Measurements from ENCODE around the gene CCDC110. TPM values are rescaled to one million over a fixed set of nuclear protein-coding genes. Genes with fewer than 3 reads are reported as not detected.

CCDC110 gene
- total RNA-seq, 2 donors from 2014 or later: 1.7 to 3.9 TPM

GRCh38 chr4:185472103-185472542 lies 590 bp upstream of the CCDC110 start:
- DNase-seq (ENCODE audit: low spot score): no peak
- peak overlapping the region in 1 of 2 donors; percentile 78 for H3K27ac ChIP-seq
- no peak for TF ChIP-seq CTCF (IDR thresholded peaks at IDR 0.05)

GRCh38 chr4:185470501-185471195 lies 885 bp downstream of the CCDC110 start:
- peaks cover 0 to 4% of the 10 kb centered on the region in 2 donors for H3K4me1 ChIP-seq
- TF ChIP-seq CTCF (IDR thresholded peaks at IDR 0.05): no peak
- peak overlapping the region; percentile 53 to 66 for H3K4me3 ChIP-seq
- H3K9me3 ChIP-seq: no peaks in the 10 kb centered on the region
- peak overlapping the region; percentile 63 for H3K27ac ChIP-seq
- no peaks in the 10 kb centered on the region for H3K36me3 ChIP-seq
- DNase-seq (ENCODE audit: low spot score): peak; percentile 67
- H3K27me3 ChIP-seq: no peaks in the 10 kb centered on the region

More at GRCh38 chr4:185472103-185472542, 590 bp upstream of the CCDC110 start:
- Histone ChIP-seq H3K9me3 (no peaks in the 10 kb centered on the region), H3K36me3 (no peaks in the 10 kb centered on the region), H3K27me3 (no peaks in the 10 kb centered on the region), H3K4me3 (peak overlapping the region; percentile 72 to 78), H3K4me1 (peaks cover 0 to 4% of the 10 kb centered on the region in 2 donors)

GRCh38 chr4:185469580-185470154 lies 1.9 kb downstream of the CCDC110 start:
- Histone ChIP-seq H3K4me1 (peaks cover 0 to 4% of the 10 kb centered on the region in 2 donors), H3K9me3 (no peaks in the 10 kb centered on the region), H3K27me3 (no peaks in the 10 kb centered on the region), H3K4me3 (no peak overlapping the region), H3K27ac (no peak overlapping the region), H3K36me3 (no peaks in the 10 kb centered on the region)
- no peak for DNase-seq (ENCODE audit: low spot score)
- no peak for TF ChIP-seq CTCF (IDR thresholded peaks at IDR 0.05)

- TF ChIP-seq CTCF (IDR thresholded peaks at IDR 0.05): no peak
These were observed 2.5 kb downstream of the CCDC110 start for GRCh38 chr4:185468999-185469398.

GRCh38 chr4:185467991-185468390 lies 3.5 kb downstream of the CCDC110 start:
- no peak for TF ChIP-seq CTCF (IDR thresholded peaks at IDR 0.05)
- H3K4me1 ChIP-seq: peaks cover 0 to 4% of the 10 kb centered on the region in 2 donors
- DNase-seq (ENCODE audit: low spot score): no peak
- no peaks in the 10 kb centered on the region for H3K36me3 ChIP-seq
- no peaks in the 10 kb centered on the region for H3K9me3 ChIP-seq
- no peaks in the 10 kb centered on the region for H3K27me3 ChIP-seq
- no peak overlapping the region for H3K4me3 ChIP-seq
- H3K27ac ChIP-seq: no peak overlapping the region

More at GRCh38 chr4:185468999-185469398, 2.5 kb downstream of the CCDC110 start:
- H3K36me3 ChIP-seq: no peaks in the 10 kb centered on the region
- no peak overlapping the region for H3K27ac ChIP-seq
- H3K4me1 ChIP-seq: peaks cover 0 to 4% of the 10 kb centered on the region in 2 donors
- no peaks in the 10 kb centered on the region for H3K27me3 ChIP-seq
- no peak for DNase-seq (ENCODE audit: low spot score)
- H3K4me3 ChIP-seq: no peak overlapping the region
- no peaks in the 10 kb centered on the region for H3K9me3 ChIP-seq
